Fibroblast of lung (primary cell): ENCODE measurements around the gene MYL6. TPM values are rescaled to one million over a fixed set of nuclear protein-coding genes. Genes with fewer than 3 reads are reported as not detected.
"Not testable (repeated sequence)": the region's sequence is repeated elsewhere in the genome, so short reads cannot be mapped to it uniquely, and the experiment has no call there.

Experiments used
- DNase-seq, 2 donors: peaks; one replicate each; pipeline versions ENCODE4 v3.0.0 to v3.0.0-alpha.2; 2010; ENCODE audit warnings: low read depth in 2 of 2
- H2AFZ ChIP-seq: 2 replicates; pipeline ENCODE4 v1.5.1; 2012; ENCODE audit warnings: low read length, control low read depth, inconsistent platforms
- H3K27ac ChIP-seq: 2 replicates; pipeline ENCODE4 v1.5.1; 2011; ENCODE audit warnings: low read length, control low read depth; ENCODE audit not compliant: insufficient read depth
- H3K27me3 ChIP-seq: 2 replicates; pipeline ENCODE4 v1.5.1; 2011; ENCODE audit warnings: mild to moderate bottlenecking, low read length; ENCODE audit not compliant: control insufficient read depth, insufficient read depth
- H3K36me3 ChIP-seq: 2 replicates; pipeline ENCODE4 v1.5.1; 2011; ENCODE audit warnings: low read length; ENCODE audit not compliant: control insufficient read depth, insufficient read depth
- H3K4me1 ChIP-seq: 2 replicates; pipeline ENCODE4 v1.5.1; 2011; ENCODE audit warnings: low read length; ENCODE audit not compliant: control insufficient read depth, insufficient read depth; ENCODE audit errors: extremely low read depth
- H3K4me2 ChIP-seq: 2 replicates; pipeline ENCODE4 v1.5.1; 2011; ENCODE audit warnings: low read length, control low read depth; ENCODE audit not compliant: insufficient read depth; ENCODE audit errors: extremely low read depth
- H3K4me3 ChIP-seq, 4 experiments: fragments of 200-600 bp in 1 of 4; sonication (generic) in 1 of 4; replicated peaks in 1 of 4; 2 replicates each; pipeline ENCODE4 v1.5.1; 2011 to 2016; ENCODE audit warnings: low read length in 4 of 4, low read depth in 3 of 4, mild to moderate bottlenecking in 3 of 4, control low read depth in 2 of 4, inconsistent platforms in 1 of 4, mixed read lengths in 1 of 4; ENCODE audit not compliant: insufficient read depth in 1 of 4; ENCODE audit errors: control extremely low read depth in 1 of 4
- H3K79me2 ChIP-seq: 2 replicates; pipeline ENCODE4 v1.5.1; 2012; ENCODE audit warnings: mild to moderate bottlenecking, low read length, inconsistent platforms; ENCODE audit not compliant: control insufficient read depth, insufficient read depth
- H3K9ac ChIP-seq: 2 replicates; pipeline ENCODE4 v1.5.1; 2011; ENCODE audit warnings: mild to moderate bottlenecking, low read length, control low read depth; ENCODE audit not compliant: insufficient read depth
- H3K9me3 ChIP-seq: 2 replicates; pipeline ENCODE4 v1.5.1; 2012; ENCODE audit warnings: low read depth, low read length; ENCODE audit not compliant: control insufficient read depth, insufficient read depth
- H4K20me1 ChIP-seq: 2 replicates; pipeline ENCODE4 v1.5.1; 2011; ENCODE audit warnings: low read length; ENCODE audit not compliant: control insufficient read depth, insufficient read depth; ENCODE audit errors: extremely low read depth
- CTCF ChIP-seq, 2 donors: IDR thresholded peaks in 1 of 2; conservative IDR thresholded peaks in 1 of 2; 1 replicate in 1 of 2; 2 replicates in 1 of 2; pipeline ENCODE4 v1.5.1; 2011 to 2012; ENCODE audit warnings: low read length in 2 of 2, control low read depth in 1 of 2, inconsistent platforms in 1 of 2, low read depth in 1 of 2, mild to moderate bottlenecking in 1 of 2
- EZH2 ChIP-seq: IDR thresholded peaks from 2 replicates; pipeline ENCODE4 v1.5.1; 2012; ENCODE audit warnings: low read length, control low read depth, mild to moderate bottlenecking; ENCODE audit errors: missing control alignments
- polyA plus RNA-seq, 2 donors: library from polyadenylated mRNA; depleted of rRNA in 1 of 2; stranded (reverse) in 1 of 2; unstranded in 1 of 2; fragments of >200 nt; gene quantifications; 2 replicates each; pipeline ENCODE4 v1.2.1, GENCODE V29; 2011 to 2012; ENCODE audit warnings: missing spikeins in 1 of 2
- total RNA-seq: library from RNA; depleted of rRNA; stranded (reverse); fragments of >200 nt; gene quantifications from 2 replicates; pipeline ENCODE4 v1.2.1, GENCODE V29; 2014

Gene MYL6
- total and polyA plus RNA-seq, 2 donors (not counting 1 experiment from before 2014, with no cell fraction given) = 1,517 to 7,941 TPM

- Histone ChIP-seq H4K20me1 (no peaks in the 10 kb centered on the region), H3K4me3 (no peak overlapping the region), H2AFZ (no peak overlapping the region), H3K79me2 (peaks cover 22% of the 10 kb centered on the region), H3K9me3 (no peaks in the 10 kb centered on the region), H3K27me3 (no peaks in the 10 kb centered on the region), H3K36me3 (peaks cover 4% of the 10 kb centered on the region), H3K4me1 (peaks cover 16% of the 10 kb centered on the region), H3K9ac (no peak overlapping the region), H3K4me2 (no peak overlapping the region), H3K27ac (no peak overlapping the region)
- DNase-seq = no peak
- TF ChIP-seq EZH2 (no peak), CTCF (conservative IDR thresholded peaks at IDR 0.05 in 1 of 2, IDR thresholded peaks at IDR 0.05 in 1 of 2; ENCODE audit: low read depth in 1 of 2, low read length in 2 of 2) (no peak)
These were observed 3.3 kb upstream of the MYL6 start for GRCh38 chr12:56154818-56155217.

- TF ChIP-seq CTCF (conservative IDR thresholded peaks at IDR 0.05 in 1 of 2, IDR thresholded peaks at IDR 0.05 in 1 of 2; ENCODE audit: low read depth in 1 of 2, low read length in 2 of 2) = no peak
- TF ChIP-seq EZH2 = no peak
- H3K9me3 ChIP-seq = no peaks in the 10 kb centered on the region
- H4K20me1 ChIP-seq = no peaks in the 10 kb centered on the region
- H3K27ac ChIP-seq = no peak overlapping the region
- no peak overlapping the region for H3K4me3 ChIP-seq
- H3K27me3 ChIP-seq = no peaks in the 10 kb centered on the region
- peaks cover 6% of the 10 kb centered on the region for H3K36me3 ChIP-seq
- H2AFZ ChIP-seq = no peak overlapping the region
- no peak overlapping the region for H3K4me2 ChIP-seq
- H3K79me2 ChIP-seq = peaks cover 27% of the 10 kb centered on the region
- H3K4me1 ChIP-seq = peaks cover 16% of the 10 kb centered on the region
- DNase-seq = no peak
- H3K9ac ChIP-seq = no peak overlapping the region
These were observed 2.8 kb upstream of the MYL6 start for GRCh38 chr12:56155256-56155845.

GRCh38 chr12:56156464-56157200 lies 1.5 kb upstream of the MYL6 start:
- DNase-seq = peak in 1 of 2 donors; percentile 47
- H3K4me2 ChIP-seq = peak overlapping the region; percentile 88

More at GRCh38 chr12:56156464-56157200, 1.5 kb upstream of the MYL6 start:
- not testable (repeated sequence) for H4K20me1 ChIP-seq, H3K9ac ChIP-seq, H3K27me3 ChIP-seq, H2AFZ ChIP-seq, H3K9me3 ChIP-seq
- Histone ChIP-seq H3K27ac (peak overlapping the region; percentile 73), H3K4me3 (peak overlapping the region in 3 of 4 experiments; percentile 55 to 67 (median 58)), H3K4me1 (peaks cover 21% of the 10 kb centered on the region), H3K79me2 (peaks cover 38% of the 10 kb centered on the region), H3K36me3 (peaks cover 18% of the 10 kb centered on the region)
